GM23338 (cell line): ENCODE results near the gene PNMA6A. TPM values are rescaled to one million over a fixed set of nuclear protein-coding genes. Genes with fewer than 3 reads are reported as not detected.
"Not testable (repeated sequence)": the region's sequence is repeated elsewhere in the genome, so short reads cannot be mapped to it uniquely, and the experiment has no call there.

ENCODE experiments used
- ATAC-seq: fragments of 200-7000 bp; cut with Tn5 transposase; 3 replicates; pipeline ENCODE4 v1.9.1; 2020
- DNase-seq: peaks from one replicate; pipeline ENCODE4 v3.0.0-alpha.2; 2015; ENCODE audit warnings: low spot score
- H2AFZ ChIP-seq: fragments of 200-600 bp; sonication (generic); 2 replicates; pipeline ENCODE4 v1.8.0; 2016; ENCODE audit warnings: antibody characterized with exemption, mild to moderate bottlenecking, moderate library complexity
- H3F3A ChIP-seq: fragments of 200-600 bp; sonication (generic); replicated peaks from 2 replicates; pipeline ENCODE4 v1.8.0; 2017; ENCODE audit warnings: antibody characterized with exemption, mixed run types, low read depth
- H3K27ac ChIP-seq: fragments of 200-600 bp; sonication (generic); 2 replicates; pipeline ENCODE4 v1.6.1; 2016; ENCODE audit warnings: low read depth
- H3K27me3 ChIP-seq: fragments of 200-600 bp; sonication (generic); 2 replicates; pipeline ENCODE4 v1.8.0; 2016; ENCODE audit warnings: mild to moderate bottlenecking, mixed run types, moderate library complexity; ENCODE audit not compliant: insufficient read depth
- H3K36me3 ChIP-seq: fragments of 200-600 bp; sonication (generic); 2 replicates; pipeline ENCODE4 v1.8.0; 2016; ENCODE audit warnings: mild to moderate bottlenecking; ENCODE audit not compliant: insufficient read depth
- H3K4me1 ChIP-seq: fragments of 200-600 bp; sonication (generic); 2 replicates; pipeline ENCODE4 v1.8.0; 2016; ENCODE audit warnings: mild to moderate bottlenecking, moderate library complexity; ENCODE audit not compliant: insufficient read depth
- H3K4me2 ChIP-seq: fragments of 200-600 bp; sonication (generic); 2 replicates; pipeline ENCODE4 v1.7.1; 2017; ENCODE audit warnings: mixed run types
- H3K4me3 ChIP-seq: fragments of 200-600 bp; sonication (generic); 2 replicates; pipeline ENCODE4 v1.6.1; 2016; ENCODE audit warnings: mixed run types
- H3K79me2 ChIP-seq: fragments of 200-600 bp; sonication (generic); replicated peaks from 2 replicates; pipeline ENCODE4 v1.8.0; 2017; ENCODE audit warnings: mild to moderate bottlenecking; ENCODE audit not compliant: insufficient read depth
- H3K9me2 ChIP-seq: fragments of 200-600 bp; sonication (generic); 2 replicates; pipeline ENCODE4 v1.8.0; 2017; ENCODE audit not compliant: insufficient read depth
- H4K20me1 ChIP-seq: fragments of 200-600 bp; sonication (generic); replicated peaks from 2 replicates; pipeline ENCODE4 v1.8.0; 2017; ENCODE audit warnings: mild to moderate bottlenecking; ENCODE audit not compliant: insufficient read depth
- H3K27ac Mint-ChIP-seq: 2 replicates; pipeline ENCODE4 v1.8.0; 2020; ENCODE audit warnings: inconsistent platforms, mild to moderate bottlenecking, moderate library complexity, mixed read lengths
- H3K27me3 Mint-ChIP-seq: 3 replicates; pipeline ENCODE4 v1.8.0; 2022; ENCODE audit warnings: low read depth, mild to moderate bottlenecking, moderate library complexity, mixed read lengths, inconsistent platforms; ENCODE audit not compliant: insufficient read depth, poor library complexity
- H3K36me3 Mint-ChIP-seq: 3 replicates; pipeline ENCODE4 v1.8.0; 2021; ENCODE audit warnings: low read depth, mild to moderate bottlenecking, inconsistent platforms, moderate library complexity, mixed read lengths
- H3K4me1 Mint-ChIP-seq: 3 replicates; pipeline ENCODE4 v1.8.0; 2020; ENCODE audit warnings: mild to moderate bottlenecking, inconsistent platforms, mixed read lengths
- H3K4me3 Mint-ChIP-seq: 3 replicates; pipeline ENCODE4 v1.8.0; 2021; ENCODE audit warnings: moderate library complexity, mild to moderate bottlenecking, inconsistent platforms, mixed read lengths
- H3K9me3 Mint-ChIP-seq: 3 replicates; pipeline ENCODE4 v1.8.0; 2020; ENCODE audit warnings: moderate library complexity, mild to moderate bottlenecking, inconsistent platforms, mixed read lengths
- CREB1 ChIP-seq: fragments of 250-450 bp; sonication (Bioruptor Pico); IDR thresholded peaks from 2 replicates; pipeline ENCODE4 v1.5.0; 2020; ENCODE audit warnings: low read depth, mild to moderate bottlenecking, moderate library complexity
- CTCF ChIP-seq, 2 experiments: fragments of 200-600 bp in 1 of 2; sonication (generic) in 1 of 2; conservative IDR thresholded peaks; 2 replicates each; pipeline versions ENCODE4 v1.5.1 to v1.6.1; 2016 to 2017; ENCODE audit warnings: antibody characterized with exemption in 2 of 2, low read depth in 2 of 2, mild to moderate bottlenecking in 2 of 2, moderate library complexity in 1 of 2
- EZH2phosphoT487 ChIP-seq: fragments of 200-600 bp; sonication (generic); IDR thresholded peaks from one replicate; pipeline ENCODE4 v1.8.1; 2018; ENCODE audit warnings: antibody characterized with exemption; ENCODE audit not compliant: unreplicated experiment
- NANOG ChIP-seq: IDR thresholded peaks from 2 replicates; pipeline ENCODE4 v1.6.1; 2016; ENCODE audit warnings: antibody characterized with exemption, borderline replicate concordance
- ZNF114 ChIP-seq: fragments of 250-450 bp; sonication (Bioruptor Pico); IDR thresholded peaks from 2 replicates; pipeline ENCODE4 v1.5.0; 2020; ENCODE audit warnings: mild to moderate bottlenecking, moderate library complexity
- long read RNA-seq: library from polyadenylated mRNA; unstranded; transcript quantifications from one replicate; pipeline ENCODE4 v2.0.0, GENCODE V29; 2020; ENCODE audit not compliant: unreplicated experiment
- polyA plus RNA-seq: library from polyadenylated mRNA; unstranded; fragments of >200 nt; fragmentation: Nextera tagmentation; extraction: Ambion mirVana; gene quantifications from 2 replicates; pipeline ENCODE4 v1.2.1, GENCODE V29; 2016
- total RNA-seq: library from RNA; depleted of rRNA; stranded (reverse); fragments of >200 nt; shearing (Covaris generic); gene quantifications from 2 replicates; pipeline ENCODE4 v1.2.3, GENCODE V29; 2014; rRNA removed

PNMA6A gene
- 6.6 and 7.1 TPM in 2 replicates for total RNA-seq
- polyA plus RNA-seq: 2.4 and 2.9 TPM in 2 replicates
- long read RNA-seq, partial matches to known transcripts: 0 of 2 reads
- long read RNA-seq, other reads (novel, unspliced or antisense): 0 of 2 reads

GRCh38 chrX:153071909-153072583, at the start of gene PNMA6A:
PNMA6A (plus strand) TSS chrX:153072454; CDS start chrX:153073063, 609 bp downstream.
- not testable (repeated sequence) for H3K4me1 Mint-ChIP-seq, H3K9me2 ChIP-seq, H3K27me3 ChIP-seq, H3K4me1 ChIP-seq, H3K27me3 Mint-ChIP-seq, H3K9me3 Mint-ChIP-seq, H3K4me2 ChIP-seq, H3K27ac Mint-ChIP-seq, H3F3A ChIP-seq, H3K36me3 ChIP-seq, H3K36me3 Mint-ChIP-seq, H3K4me3 ChIP-seq, H3K79me2 ChIP-seq, H4K20me1 ChIP-seq, H3K4me3 Mint-ChIP-seq, H2AFZ ChIP-seq, H3K27ac ChIP-seq, DNase-seq
- peak; percentile 75 for ATAC-seq

GRCh38 chrX:153026501-153026900, 45.8 kb upstream of the PNMA6A start:
- H3K36me3 Mint-ChIP-seq, H3K4me3 Mint-ChIP-seq, H3K4me3 ChIP-seq, H3K9me3 Mint-ChIP-seq, ATAC-seq, H3K4me2 ChIP-seq, H3K27ac Mint-ChIP-seq, H3K4me1 ChIP-seq, H3K36me3 ChIP-seq, H3K27me3 Mint-ChIP-seq, DNase-seq, H3F3A ChIP-seq, H3K4me1 Mint-ChIP-seq, H3K27me3 ChIP-seq, H2AFZ ChIP-seq, H3K27ac ChIP-seq, H4K20me1 ChIP-seq, H3K79me2 ChIP-seq, H3K9me2 ChIP-seq: not testable (repeated sequence)

- not testable (repeated sequence) for H3K27me3 ChIP-seq, H4K20me1 ChIP-seq, H3K27me3 Mint-ChIP-seq, H3K79me2 ChIP-seq, H2AFZ ChIP-seq, H3K4me2 ChIP-seq, H3K4me1 Mint-ChIP-seq, DNase-seq, H3K4me3 Mint-ChIP-seq, H3K4me3 ChIP-seq, H3K27ac Mint-ChIP-seq, H3K9me3 Mint-ChIP-seq, H3K4me1 ChIP-seq, H3K9me2 ChIP-seq, H3K36me3 Mint-ChIP-seq, H3F3A ChIP-seq, H3K27ac ChIP-seq, H3K36me3 ChIP-seq
- ATAC-seq: peak; percentile 24; the same call in 1 of the 3 replicates
These were observed 43.8 kb upstream of the PNMA6A start for GRCh38 chrX:153028487-153028886.

GRCh38 chrX:153029162-153029561, 43.1 kb upstream of the PNMA6A start:
- Histone ChIP-seq H3K79me2 (no peaks in the 10 kb centered on the region), H3K9me2 (no peaks in the 10 kb centered on the region), H3K27me3 (no peaks in the 10 kb centered on the region), H3K36me3 (no peaks in the 10 kb centered on the region), H4K20me1 (no peaks in the 10 kb centered on the region), H3K27ac (no peak overlapping the region), H3K4me2 (no peak overlapping the region), H3F3A (no peaks in the 10 kb centered on the region), H3K4me3 (no peak overlapping the region), H2AFZ (no peak overlapping the region), H3K4me1 (no peaks in the 10 kb centered on the region)
- H3K4me1 Mint-ChIP-seq: no peaks in the 10 kb centered on the region
- H3K9me3 Mint-ChIP-seq: no peaks in the 10 kb centered on the region; the same call in 2 of the 3 replicates
- ATAC-seq (no peak), DNase-seq (no peak)
- no peak overlapping the region for H3K4me3 Mint-ChIP-seq
- H3K27me3 Mint-ChIP-seq: peaks cover 3% of the 10 kb centered on the region
- no peaks in the 10 kb centered on the region for H3K36me3 Mint-ChIP-seq
- no peak overlapping the region for H3K27ac Mint-ChIP-seq
- TF ChIP-seq NANOG: no peak
- no peak for TF ChIP-seq ZNF114 (CRISPR knock-in tag)
- TF ChIP-seq CTCF (conservative IDR thresholded peaks at IDR 0.05; ENCODE audit: low read depth in 2 of 2): no peak
- no peak for TF ChIP-seq EZH2phosphoT487
- TF ChIP-seq CREB1: no peak
